Stimulated activated CD4-positive, alpha-beta T cell treated with anti-CD3 and anti-CD28 coated beads, Interleukin-4, amount 100 ng/mL, for 48 hours (primary cell): ENCODE data around the gene NRTN.

Experiments used
- DNase-seq, 2 donors: peaks; one replicate each; pipeline ENCODE4 v3.0.0-alpha.2; 2020; ENCODE audit warnings: low read depth in 2 of 2

The NRTN gene

DNA sequence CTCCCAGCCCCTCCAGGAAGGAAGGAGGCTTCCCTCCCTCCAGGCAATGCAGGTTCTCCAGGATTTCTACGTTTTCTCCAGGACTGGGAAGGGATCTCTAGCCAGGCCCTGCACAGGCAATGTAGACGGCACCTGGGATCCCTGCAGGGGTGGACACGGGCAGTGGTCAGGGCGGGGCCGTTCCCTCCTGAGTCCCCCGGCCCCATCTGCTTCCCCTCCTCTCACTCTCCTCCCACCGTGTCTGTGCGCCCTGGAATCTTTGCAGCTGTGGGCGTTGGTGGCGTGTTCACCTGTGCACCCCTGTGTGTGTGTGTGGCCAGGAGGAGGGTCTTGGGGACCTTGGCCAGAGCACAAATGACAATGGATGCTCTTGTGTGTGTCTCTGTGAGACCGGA, 10.0 kb downstream of the NRTN start:
- DNase-seq = no peak

DNA sequence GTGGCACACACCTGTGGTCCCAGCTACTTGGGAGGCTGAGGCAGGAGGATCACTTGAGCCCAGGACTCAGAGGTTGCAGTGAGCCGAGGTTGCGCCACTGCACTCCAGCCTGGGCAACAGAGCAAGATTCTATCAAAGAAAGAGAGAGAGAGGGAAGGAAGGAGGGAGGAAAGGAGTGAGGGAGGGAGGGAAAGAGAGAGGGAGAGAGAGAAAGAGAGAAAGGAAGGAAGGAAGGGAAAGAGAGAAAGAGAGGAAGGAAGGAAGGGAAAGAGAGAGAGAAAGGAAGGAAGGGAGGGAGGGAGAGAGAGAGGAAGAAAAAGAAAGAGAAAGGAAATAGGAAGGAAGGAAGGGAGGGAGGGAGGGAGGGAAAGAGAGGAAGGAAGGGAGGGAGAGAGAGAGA, 12.4 kb downstream of the NRTN start:
- no peak for DNase-seq

DNA sequence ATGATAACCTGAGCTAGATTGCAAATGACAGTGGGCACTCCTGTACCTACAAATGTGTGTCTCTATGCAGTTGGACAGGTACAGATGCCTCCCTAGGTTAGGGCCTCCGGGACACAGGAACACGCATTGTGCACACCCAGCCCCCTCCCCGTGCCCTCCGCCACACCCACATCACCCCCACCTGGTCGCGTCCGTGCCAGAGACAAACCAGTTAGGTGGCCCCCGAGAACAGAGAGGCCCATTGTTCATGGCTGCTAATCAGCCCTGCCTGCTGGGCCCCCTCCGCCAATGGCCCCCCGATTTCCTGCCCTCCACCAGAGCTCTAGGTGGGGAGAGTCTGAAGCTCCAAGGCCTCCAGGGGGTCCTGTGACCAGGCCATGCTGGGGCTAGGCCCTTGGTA, 13.7 kb downstream of the NRTN start:
- no peak for DNase-seq

DNA sequence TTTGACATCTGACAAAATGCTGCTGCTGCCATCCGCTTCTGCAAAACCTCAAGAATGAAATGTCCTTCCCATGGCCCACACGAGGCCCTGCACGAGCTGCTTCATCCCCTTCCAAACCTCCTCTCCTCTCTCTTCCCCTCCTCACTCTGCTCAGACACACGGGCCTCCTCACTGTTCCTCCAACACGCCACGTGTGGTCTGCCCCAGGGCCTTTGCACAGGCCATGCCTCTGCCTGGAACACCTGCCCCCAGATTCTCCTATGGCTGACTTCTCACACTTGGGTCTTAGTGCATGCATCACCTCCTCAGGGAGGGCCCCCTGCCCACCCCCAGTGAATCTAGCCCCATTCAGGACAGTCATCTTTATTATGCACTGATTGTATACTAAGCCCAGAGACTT, 15.9 kb downstream of the NRTN start:
- DNase-seq = no peak

DNA sequence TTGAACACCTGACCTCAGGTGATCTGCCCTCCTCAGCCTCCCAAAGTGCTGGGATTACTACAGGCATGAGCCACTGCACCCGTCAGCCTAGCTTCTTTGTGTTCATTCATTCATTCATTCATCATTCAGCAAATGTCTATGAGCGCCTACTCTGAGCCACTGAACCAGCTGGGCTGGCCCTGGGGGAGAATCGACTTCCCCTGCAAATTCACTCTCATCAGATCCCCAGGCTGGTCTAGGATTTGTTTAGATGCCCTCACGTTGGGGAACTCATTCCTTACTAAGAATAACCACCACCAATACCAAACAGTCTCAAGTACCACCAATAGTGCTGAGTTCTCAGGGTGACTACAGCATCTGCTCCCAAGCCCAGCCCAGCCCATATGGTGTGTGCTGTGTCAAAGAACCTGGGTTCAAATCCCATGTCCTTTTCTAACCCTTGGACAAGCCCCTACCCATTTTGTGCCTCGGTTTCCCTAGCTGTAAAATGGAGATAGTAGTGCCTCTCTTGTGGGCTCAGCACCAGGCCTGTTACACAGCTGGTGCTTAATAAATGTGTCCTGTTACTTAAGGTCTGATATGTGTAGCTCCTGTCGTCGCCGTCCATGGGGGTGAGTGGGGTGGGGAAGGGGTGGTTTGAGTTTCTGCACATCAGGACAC, 16.8 kb downstream of the NRTN start:
- no peak for DNase-seq

DNA sequence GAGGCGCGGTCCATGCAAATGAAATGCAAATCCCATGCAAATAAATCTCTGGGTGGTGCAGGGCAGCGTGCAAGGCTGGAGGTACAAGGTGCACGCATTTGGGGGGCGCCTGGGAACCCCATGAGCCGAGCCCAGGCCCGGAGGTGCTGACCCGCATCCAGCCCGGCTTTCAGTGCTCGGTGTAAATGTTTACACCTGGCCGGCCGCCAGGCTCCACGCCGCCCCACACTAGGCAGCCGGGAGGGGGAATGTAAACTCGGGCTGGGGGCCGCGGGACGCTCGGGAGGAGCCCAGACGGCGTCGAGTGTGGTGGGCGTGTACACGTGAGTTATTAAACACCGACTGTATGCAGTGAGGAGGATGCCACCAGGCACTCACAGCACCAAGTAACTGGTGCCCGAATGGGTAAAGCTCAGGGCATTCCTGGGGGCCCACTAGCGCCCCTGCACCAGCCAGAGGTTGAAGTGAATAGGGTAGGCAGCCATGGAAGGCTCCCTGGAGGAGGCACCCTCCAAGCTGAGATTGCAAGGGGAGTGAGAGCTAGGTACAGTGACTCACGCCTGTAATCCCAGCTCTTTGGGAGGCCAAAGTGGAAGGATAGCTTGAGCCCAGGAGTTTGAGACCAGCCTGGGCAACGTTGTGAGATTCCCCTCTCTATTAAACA, 17.4 kb downstream of the NRTN start:
- no peak for DNase-seq

DNA sequence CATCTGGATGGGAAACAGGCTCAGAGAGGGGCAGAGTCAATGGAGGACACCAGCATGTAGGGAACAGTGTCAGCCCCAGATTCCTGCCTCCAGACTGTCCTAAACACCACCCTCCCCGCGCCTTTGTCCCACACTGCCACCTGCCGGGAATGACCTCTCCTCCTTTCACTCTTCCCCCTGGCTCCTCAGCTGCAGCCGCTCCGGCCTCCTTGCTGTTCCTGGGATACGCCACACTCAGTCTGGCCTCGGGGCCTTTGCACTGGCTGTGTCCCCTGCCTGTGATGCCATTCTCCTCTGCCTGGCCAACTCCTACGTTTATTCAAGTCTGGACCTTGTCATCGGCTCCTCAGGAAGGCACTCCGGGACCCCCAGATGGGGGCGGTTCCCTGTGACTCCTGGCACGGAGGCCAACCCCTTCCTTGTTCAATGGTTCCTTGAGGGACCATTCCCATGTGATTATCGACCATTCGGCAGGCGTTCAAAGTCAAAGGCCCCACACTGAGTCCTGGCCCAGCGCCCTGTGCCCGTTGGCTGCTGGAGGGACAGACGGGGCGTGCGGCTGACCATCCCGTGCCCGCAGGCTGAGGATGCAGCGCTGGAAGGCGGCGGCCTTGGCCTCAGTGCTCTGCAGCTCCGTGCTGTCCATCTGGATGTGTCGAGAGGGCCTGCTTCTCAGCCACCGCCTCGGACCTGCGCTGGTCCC, 18.9 kb downstream of the NRTN start:
- no peak for DNase-seq

DNA sequence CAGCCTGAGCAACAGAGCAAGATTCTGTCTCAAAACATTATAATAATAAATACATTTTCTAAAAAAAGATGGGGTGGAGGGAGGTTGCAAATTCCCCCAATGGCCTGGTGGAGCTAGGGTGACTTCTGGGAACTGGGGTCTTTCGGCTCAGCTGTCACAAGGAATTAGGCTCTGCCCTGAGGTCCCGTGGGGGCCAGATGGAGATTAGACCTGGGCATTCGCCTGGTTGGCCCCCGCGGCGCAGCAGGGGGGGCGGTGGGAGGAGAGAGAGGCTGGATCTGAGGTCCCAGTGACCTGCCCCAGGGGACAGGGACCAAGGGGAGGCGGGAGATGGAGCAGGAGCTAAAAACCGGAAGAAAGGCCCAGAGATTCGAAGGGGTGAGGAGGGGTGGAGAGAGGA, 19.9 kb downstream of the NRTN start:
- DNase-seq = no peak

DNA sequence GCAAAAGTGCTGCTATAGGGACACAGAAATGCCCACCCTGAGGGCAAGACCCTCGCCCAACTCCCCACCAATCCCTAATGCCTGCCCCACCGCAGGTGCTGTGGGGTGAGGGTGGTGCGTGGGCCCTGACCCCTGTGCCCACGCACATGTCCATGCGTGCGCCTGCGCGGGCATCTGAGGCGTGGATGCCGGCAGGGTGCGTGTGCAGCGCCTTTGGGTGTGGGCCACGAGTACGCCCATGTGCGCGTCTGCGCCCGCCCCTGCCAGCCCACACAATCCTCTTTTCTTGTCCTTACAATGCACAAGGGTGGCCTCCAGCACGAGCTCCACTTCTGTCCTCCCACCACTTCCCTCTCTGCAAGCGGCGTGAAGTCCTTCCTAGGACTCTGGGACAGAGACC, 20.3 kb downstream of the NRTN start:
- no peak for DNase-seq

DNA sequence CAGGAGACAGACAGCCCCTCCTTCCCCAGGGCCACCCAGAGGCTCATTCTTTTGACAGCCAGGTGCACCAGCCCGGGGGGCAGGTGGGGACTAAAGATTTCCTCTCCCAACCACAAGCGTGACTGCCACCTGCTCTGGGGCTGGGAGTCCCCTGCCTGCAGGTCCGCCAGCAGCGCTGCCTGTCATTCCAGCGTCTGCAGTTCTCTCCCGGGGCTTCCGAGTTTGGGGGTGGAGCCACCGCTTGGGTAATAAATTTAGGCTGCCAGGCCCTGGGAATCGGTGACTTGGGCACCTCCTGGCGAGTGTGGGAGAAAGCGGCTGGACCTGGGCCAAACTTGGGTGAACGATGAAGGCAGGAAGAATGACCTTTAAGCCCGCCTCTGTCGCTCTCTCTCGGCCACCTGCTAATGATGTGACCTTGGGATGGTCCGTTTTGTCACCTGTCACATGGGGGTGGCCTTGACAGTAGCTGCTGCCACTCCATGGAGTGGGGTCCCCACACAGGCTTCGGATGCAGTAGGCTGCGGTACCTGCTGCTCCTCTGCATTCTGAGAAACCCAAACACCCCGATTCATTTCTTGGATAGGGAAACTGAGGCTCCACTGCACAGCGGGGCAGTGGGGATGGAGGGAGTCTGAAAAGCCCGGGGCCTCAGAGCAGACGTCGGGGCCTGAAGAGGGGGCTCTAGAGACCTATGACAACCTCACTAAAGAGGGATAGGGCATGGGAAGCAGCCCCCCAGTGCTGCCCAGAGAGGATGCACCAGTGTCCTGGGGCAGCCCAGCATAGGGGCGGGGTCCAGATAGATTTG, 21.9 kb downstream of the NRTN start:
- no peak for DNase-seq

DNA sequence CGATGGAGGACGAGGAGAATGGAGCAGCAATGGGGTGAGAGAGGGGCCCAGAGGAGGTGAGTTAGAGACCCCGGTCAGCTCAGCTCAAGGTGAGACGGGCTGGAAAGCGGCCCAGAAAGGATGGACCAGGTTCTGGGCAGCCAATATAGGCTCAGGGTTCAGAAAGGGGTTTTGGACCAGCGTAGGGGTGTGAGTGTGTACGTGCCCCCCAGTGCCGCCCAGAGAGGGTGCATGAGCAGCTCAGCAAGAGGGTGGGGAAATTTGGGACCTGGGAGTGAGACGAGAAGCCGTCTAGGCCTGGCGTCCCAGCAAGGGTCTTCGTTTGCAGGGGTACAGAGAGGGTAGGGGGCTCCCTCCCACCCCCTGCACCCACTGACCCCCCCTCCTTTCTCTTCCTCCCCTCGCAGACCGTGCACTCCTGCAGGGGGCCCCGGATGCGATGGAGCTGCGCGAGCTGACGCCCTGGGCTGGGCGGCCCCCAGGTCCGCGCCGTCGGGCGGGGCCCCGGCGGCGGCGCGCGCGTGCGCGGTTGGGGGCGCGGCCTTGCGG, 22.5 kb downstream of the NRTN start:
- no peak for DNase-seq

DNA sequence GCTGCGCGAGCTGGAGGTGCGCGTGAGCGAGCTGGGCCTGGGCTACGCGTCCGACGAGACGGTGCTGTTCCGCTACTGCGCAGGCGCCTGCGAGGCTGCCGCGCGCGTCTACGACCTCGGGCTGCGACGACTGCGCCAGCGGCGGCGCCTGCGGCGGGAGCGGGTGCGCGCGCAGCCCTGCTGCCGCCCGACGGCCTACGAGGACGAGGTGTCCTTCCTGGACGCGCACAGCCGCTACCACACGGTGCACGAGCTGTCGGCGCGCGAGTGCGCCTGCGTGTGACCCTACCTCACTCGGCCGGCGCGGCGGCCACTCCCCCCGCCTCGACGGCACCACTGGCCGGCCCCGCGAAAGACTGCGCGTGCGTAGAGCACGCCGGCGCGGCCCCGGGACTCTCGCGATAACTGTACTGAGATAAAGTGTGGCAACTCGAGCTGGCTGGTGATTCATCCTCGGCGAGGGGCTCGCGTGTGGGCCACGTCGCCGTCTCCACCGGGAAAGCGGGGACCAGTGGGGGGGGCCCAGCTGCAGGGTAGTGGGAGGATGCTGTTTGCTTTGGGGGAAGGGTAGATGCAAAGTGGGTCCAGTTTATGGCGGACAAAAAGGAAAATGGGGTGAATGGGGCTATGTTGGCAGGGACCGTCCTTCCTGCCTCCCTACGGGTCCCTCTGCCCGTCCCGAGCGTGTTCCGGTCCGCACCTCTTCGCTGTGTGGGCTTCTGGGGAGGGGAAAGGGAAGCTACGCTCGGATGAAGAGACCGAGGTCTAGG, 23.2 kb downstream of the NRTN start:
- DNase-seq = peak; percentile 91 to 93

DNA sequence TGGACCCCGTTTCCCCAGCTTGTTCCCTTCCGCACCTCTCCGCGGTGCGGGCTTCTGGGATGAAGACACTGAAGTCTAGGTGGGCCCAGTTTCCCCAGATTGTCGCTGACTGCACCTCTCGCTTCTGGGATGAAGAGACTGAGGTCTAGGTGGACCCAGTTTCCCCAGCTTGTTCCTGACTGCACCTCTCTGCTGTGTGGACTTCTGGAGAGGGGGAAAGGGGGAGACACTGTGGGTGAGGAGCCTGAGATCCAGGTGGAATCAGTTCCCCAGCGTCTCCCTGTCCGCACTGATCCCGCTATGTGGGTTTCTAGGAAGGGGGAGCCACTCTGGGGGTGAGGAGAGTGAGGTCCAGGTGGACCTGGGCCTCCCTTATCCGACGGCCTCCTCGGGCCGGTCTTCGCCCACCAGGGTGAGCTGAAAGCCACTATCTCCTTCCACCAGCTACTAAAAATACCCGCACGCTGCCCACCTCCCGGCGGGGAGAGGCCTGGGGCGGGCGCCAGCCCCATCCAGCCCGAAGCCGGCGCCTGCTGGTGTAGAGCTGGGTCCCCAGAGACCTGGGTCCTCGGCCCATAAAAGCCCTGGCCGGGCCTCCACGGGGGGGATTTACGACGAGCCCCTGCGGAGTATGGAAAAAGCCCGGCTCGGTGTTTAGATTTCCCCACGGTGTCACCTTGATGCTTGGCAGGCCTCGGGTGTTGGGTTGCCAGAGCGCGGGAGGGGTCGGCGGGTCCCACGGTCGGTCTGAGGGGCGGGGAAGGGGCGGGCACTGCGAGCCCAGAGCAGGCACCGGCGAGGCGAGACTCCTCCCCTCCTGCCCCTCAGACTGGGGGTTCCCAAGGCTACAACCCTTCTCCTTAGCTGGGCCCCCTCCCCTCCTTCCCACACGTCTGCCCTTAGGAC, 24.0 kb downstream of the NRTN start:
- DNase-seq = peak in 1 of 2 donors; percentile 25

DNA sequence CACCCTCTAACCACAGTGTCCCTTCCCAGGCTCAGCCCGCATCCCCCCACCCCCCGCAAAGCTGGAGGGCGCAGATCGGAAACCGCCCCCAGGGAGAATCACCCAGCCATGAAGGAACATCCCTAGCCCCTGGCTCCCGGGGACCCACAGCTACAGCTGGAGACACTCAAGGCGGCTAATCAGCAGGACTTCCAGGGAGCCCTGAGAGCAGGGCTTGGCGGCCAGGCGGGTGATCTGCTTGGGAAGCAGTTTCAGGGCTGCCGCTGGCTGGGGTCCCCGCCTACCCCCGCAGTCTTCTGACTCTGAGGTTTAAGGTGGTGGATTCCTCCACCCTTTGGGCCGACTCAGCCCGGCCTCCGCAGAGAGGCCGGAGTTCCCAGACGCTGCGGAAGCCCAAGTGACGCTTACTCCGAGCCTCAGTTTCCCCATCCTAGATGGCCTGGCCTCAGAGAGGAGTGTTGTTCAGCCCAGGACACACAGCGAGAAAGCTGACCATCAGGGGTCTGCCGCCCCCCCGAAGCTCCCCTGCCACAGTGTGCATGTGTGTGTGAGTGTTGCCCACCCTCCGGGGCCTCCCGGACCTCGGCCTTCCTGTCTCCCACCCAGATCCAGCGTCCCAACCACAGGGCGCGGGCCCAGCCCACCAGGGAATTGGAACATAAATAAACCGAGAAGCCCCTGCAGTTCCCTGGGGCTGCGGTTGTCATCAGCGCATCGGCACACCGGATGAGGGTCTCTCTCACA, 24.9 kb downstream of the NRTN start:
- DNase-seq = no peak

DNA sequence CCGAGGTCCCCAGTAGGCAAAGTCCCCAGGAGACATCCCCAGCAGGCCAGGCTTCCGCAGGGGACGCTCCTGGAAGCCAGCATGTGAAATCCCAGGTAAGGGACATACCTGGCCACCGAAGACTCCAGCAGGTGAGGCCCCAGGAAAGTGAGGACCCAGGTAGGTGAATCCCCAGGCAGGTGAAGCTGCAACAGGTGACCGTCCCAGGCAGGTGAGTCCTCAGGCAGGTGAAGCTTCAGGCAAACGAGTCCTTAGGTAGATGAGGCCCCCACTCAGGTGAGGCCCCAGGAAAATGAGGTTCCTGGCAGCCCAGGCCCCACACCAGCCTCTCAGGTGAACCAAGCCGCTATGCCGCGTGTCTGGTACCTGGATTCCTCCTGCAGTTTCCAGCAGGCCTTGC, 26.3 kb downstream of the NRTN start:
- DNase-seq = no peak

DNA sequence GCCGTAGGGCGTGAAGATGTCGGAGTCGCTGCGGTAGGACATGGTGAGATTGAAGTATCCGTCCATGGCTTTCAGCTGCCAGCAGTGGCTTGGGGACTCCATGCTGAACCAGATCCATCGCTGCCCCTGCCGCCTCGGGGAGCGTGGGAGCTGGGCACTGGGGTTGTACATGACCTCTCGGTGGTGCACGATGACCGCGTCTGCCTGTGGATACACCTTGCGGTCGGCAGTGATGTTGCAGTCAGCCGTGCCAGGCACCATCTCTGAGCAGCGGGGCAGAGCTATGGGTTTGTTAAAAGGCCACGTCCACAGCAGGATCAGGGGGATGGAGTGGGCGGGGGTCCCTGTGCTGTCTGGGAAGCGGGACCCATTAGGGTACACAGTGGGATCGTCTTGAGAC, 27.2 kb downstream of the NRTN start:
- no peak for DNase-seq

DNA sequence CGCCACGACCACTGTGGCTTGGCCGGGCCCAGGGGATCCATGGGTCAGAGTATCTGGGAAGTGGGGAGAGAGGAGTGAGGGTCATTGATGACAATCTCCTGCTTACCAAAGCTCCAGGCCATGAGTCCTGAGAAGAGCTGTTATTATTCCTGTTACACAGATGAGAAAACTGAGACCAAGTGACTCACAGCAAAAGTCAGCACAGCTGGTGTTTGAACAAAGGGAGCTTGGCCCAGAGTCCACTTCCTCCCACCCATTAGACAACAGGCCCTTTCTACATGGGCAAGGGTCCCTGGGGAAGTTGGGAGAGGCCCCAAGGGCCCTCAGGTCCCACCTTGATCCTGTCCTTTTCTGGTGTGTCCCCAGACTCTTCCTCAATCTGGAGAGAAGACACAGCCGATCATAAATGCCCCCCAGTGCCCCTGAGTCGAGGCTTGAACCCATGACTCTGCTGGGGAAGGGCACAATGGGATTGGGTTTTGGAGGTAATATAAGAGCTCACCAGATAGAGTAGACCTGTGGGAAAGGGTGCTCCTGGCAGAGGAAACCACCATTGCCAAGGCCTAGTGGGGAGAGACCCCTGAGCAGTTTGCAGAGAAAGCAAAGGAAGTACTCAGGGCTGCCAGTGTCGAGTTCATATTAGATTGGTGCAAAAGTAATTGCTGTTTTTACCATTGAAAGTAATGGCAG, 27.8 kb downstream of the NRTN start:
- no peak for DNase-seq

DNA sequence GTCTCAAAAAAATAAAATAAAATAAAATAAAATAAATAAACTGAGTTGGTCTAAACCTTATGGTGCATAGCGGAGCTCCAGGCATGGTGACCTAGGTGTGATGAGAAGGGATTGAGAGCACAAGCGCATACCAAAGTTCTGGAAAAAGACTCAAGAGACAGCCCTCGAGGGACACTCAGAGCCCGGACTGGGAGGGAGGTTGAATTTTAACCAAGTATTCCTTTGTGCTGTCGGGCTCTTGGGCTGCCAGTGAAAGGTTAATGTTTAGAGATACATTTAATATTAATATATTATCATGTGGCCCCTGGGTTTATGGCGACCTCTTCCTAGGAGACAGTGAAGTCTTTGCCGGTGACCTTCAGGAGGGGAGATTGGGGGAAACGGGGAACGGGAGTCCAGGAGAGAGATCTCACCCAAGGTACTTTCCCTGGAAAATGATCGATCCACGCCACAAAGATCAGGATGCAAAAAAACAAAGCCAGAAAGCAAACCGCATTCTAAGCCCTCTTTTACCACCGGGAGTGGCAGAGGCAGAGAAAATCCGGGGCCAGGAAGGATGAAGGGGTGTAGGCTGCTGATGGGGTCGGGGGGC, 33.0 kb downstream of the NRTN start:
- DNase-seq = no peak
